GM19043 (cell line): ENCODE results near the gene MACO1.
"Not testable (repeated sequence)": the region's sequence is repeated elsewhere in the genome, so short reads cannot be mapped to it uniquely, and the experiment has no call there.

Experiments
- ATAC-seq: cut with Tn5 transposase; IDR thresholded peaks from one replicate; pipeline ENCODE4 v1.9.1; 2021; ENCODE audit warnings: low read depth; ENCODE audit not compliant: unreplicated experiment

The MACO1 gene

GRCh38 chr1:25484533-25484932 lies 53.8 kb downstream of the MACO1 start:
- ATAC-seq: no peak

GRCh38 chr1:25485536-25486411 lies 55.1 kb downstream of the MACO1 start:
- ATAC-seq: no peak

- no peak for ATAC-seq
These were observed 55.9 kb downstream of the MACO1 start for GRCh38 chr1:25486602-25487001.

- ATAC-seq: no peak
These were observed 56.9 kb downstream of the MACO1 start for GRCh38 chr1:25487628-25488027.

GRCh38 chr1:25492323-25492722 lies 61.6 kb downstream of the MACO1 start:
- no peak for ATAC-seq

GRCh38 chr1:25494952-25495351 lies 64.3 kb downstream of the MACO1 start:
- ATAC-seq: no peak

- no peak for ATAC-seq
These were observed 70.0 kb downstream of the MACO1 start for GRCh38 chr1:25500694-25501093.

GRCh38 chr1:25501235-25502058 lies 70.8 kb downstream of the MACO1 start:
- no peak for ATAC-seq

GRCh38 chr1:25502957-25503356 lies 72.3 kb downstream of the MACO1 start:
- no peak for ATAC-seq

GRCh38 chr1:25503551-25504426 lies 73.1 kb downstream of the MACO1 start:
- ATAC-seq: no peak

- ATAC-seq: no peak
These were observed 74.3 kb downstream of the MACO1 start for GRCh38 chr1:25504706-25505595.

GRCh38 chr1:25505656-25506385 lies 75.1 kb downstream of the MACO1 start:
- ATAC-seq: no peak

GRCh38 chr1:25506566-25507463 lies 76.1 kb downstream of the MACO1 start:
- not testable (repeated sequence) for ATAC-seq

GRCh38 chr1:25513666-25514065 lies 83.0 kb downstream of the MACO1 start:
- no peak for ATAC-seq

GRCh38 chr1:25515033-25515432 lies 84.3 kb downstream of the MACO1 start:
- ATAC-seq: no peak

GRCh38 chr1:25516686-25517085 lies 86.0 kb downstream of the MACO1 start:
- ATAC-seq: no peak

GRCh38 chr1:25517476-25518394 lies 87.0 kb downstream of the MACO1 start:
- ATAC-seq: no peak
